Glutamatergic neuron (in vitro differentiated cells): Measurements from ENCODE around the gene ZBP1. TPM values are rescaled to one million over a fixed set of nuclear protein-coding genes. Genes with fewer than 3 reads are reported as not detected.

Experiments used
- DNase-seq: peaks from one replicate; pipeline ENCODE4 v3.0.0; 2022
- H3K27ac Mint-ChIP-seq: one replicate; pipeline ENCODE4 v1.8.0; 2020; ENCODE audit warnings: mild to moderate bottlenecking, mixed read lengths, inconsistent platforms; ENCODE audit not compliant: unreplicated experiment
- H3K27me3 Mint-ChIP-seq: one replicate; pipeline ENCODE4 v1.8.0; 2020; ENCODE audit warnings: mild to moderate bottlenecking, moderate library complexity, mixed read lengths, inconsistent platforms; ENCODE audit not compliant: unreplicated experiment
- H3K36me3 Mint-ChIP-seq: one replicate; pipeline ENCODE4 v1.8.0; 2020; ENCODE audit warnings: mild to moderate bottlenecking, mixed read lengths, inconsistent platforms; ENCODE audit not compliant: unreplicated experiment
- H3K4me1 Mint-ChIP-seq: one replicate; pipeline ENCODE4 v1.8.0; 2020; ENCODE audit warnings: mild to moderate bottlenecking, low read depth, mixed read lengths, inconsistent platforms; ENCODE audit not compliant: unreplicated experiment
- H3K4me3 Mint-ChIP-seq: one replicate; pipeline ENCODE4 v1.8.0; 2020; ENCODE audit warnings: mild to moderate bottlenecking, mixed read lengths, inconsistent platforms; ENCODE audit not compliant: unreplicated experiment
- H3K9me3 Mint-ChIP-seq: one replicate; pipeline ENCODE4 v1.8.0; 2020; ENCODE audit warnings: mild to moderate bottlenecking, moderate library complexity, mixed read lengths, inconsistent platforms; ENCODE audit not compliant: unreplicated experiment
- CTCF ChIP-seq: fragments of 200-600 bp; sonication (generic); IDR thresholded peaks from one replicate; pipeline ENCODE4 v1.5.0; 2021; ENCODE audit not compliant: partially characterized antibody, unreplicated experiment
- total RNA-seq: library from RNA; stranded (reverse); fragmentation: NEBNext Ultra II Directional; extraction: Animal tissue kit (Norgen Biotek cat#: 25700); gene quantifications from one replicate; pipeline ENCODE4 v1.2.1, GENCODE V29; 2021; ENCODE audit not compliant: unreplicated experiment

The ZBP1 gene
- total RNA-seq, 1 donor from 2014 or later = not detected

- Mint-ChIP-seq H3K27ac (no peak overlapping the region), H3K27me3 (peaks cover 7% of the 10 kb centered on the region), H3K4me3 (no peak overlapping the region), H3K9me3 (no peaks in the 10 kb centered on the region), H3K4me1 (no peaks in the 10 kb centered on the region), H3K36me3 (no peaks in the 10 kb centered on the region)
- DNase-seq = no peak
- no peak for TF ChIP-seq CTCF
These were observed 985 bp downstream of the ZBP1 start for GRCh38 chr20:57619051-57619831.

GRCh38 chr20:57618764-57619050 is 1.5 kb downstream of the ZBP1 start:
- H3K27ac Mint-ChIP-seq = no peak overlapping the region
- H3K27me3 Mint-ChIP-seq = peaks cover 7% of the 10 kb centered on the region
- no peaks in the 10 kb centered on the region for H3K9me3 Mint-ChIP-seq
- no peak for TF ChIP-seq CTCF
- H3K4me1 Mint-ChIP-seq = no peaks in the 10 kb centered on the region
- no peak overlapping the region for H3K4me3 Mint-ChIP-seq
- DNase-seq = no peak
- no peaks in the 10 kb centered on the region for H3K36me3 Mint-ChIP-seq

GRCh38 chr20:57618091-57618763 is 2.0 kb downstream of the ZBP1 start:
- no peak for TF ChIP-seq CTCF
- H3K9me3 Mint-ChIP-seq = no peaks in the 10 kb centered on the region
- no peaks in the 10 kb centered on the region for H3K4me1 Mint-ChIP-seq
- DNase-seq = no peak
- H3K36me3 Mint-ChIP-seq = no peaks in the 10 kb centered on the region
- H3K27me3 Mint-ChIP-seq = peaks cover 7% of the 10 kb centered on the region
- H3K27ac Mint-ChIP-seq = no peak overlapping the region
- no peak overlapping the region for H3K4me3 Mint-ChIP-seq

- no peak overlapping the region for H3K4me3 Mint-ChIP-seq
- H3K27ac Mint-ChIP-seq = no peak overlapping the region
- no peak for TF ChIP-seq CTCF
- H3K27me3 Mint-ChIP-seq = peaks cover 7% of the 10 kb centered on the region
- H3K9me3 Mint-ChIP-seq = peaks cover 2% of the 10 kb centered on the region
- H3K36me3 Mint-ChIP-seq = no peaks in the 10 kb centered on the region
- no peaks in the 10 kb centered on the region for H3K4me1 Mint-ChIP-seq
- no peak for DNase-seq
These were observed 3.0 kb downstream of the ZBP1 start for GRCh38 chr20:57617079-57617795.
